ENCODE data around the gene SEMA6D.

Gene SEMA6D

DNA sequence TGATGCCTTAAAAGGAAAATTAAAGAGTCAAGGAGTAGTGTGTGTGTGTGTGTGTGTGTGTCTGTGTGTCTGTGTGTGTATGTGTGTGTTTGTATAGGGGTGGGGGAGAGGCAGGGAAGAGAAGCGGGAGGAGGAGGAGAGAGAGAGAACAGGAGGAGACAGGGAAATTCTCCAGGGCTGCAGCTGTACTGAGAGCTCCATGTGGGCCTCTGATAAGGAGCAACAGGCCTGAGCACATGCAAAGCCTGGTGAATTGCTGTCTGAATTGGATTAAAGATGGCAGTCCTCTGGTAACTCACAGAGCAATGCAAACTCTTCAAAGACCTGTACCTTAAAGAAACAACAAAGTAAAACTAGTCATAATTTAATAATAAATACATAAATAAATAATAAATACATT is 70.6 kb downstream of the SEMA6D start:
- H3K27me3 ChIP-seq (ENCODE audit: insufficient read depth, low read length, poor library complexity): no peaks in the 10 kb centered on the region
- H3K27ac ChIP-seq (ENCODE audit: low read length): no peak overlapping the region
- H4K20me1 ChIP-seq (ENCODE audit: insufficient read depth, low read length): no peaks in the 10 kb centered on the region
- no peaks in the 10 kb centered on the region for H3K9me3 ChIP-seq (ENCODE audit: insufficient read depth, low read length, severe bottlenecking)
- H3K4me1 ChIP-seq (ENCODE audit: insufficient read depth, low read length): no peaks in the 10 kb centered on the region
- no peaks in the 10 kb centered on the region for H3K36me3 ChIP-seq (ENCODE audit: insufficient read depth, low read length)
- no peak overlapping the region for H3K4me2 ChIP-seq (ENCODE audit: insufficient read depth, low read length)
- no peak overlapping the region for H2AFZ ChIP-seq (ENCODE audit: low read depth, low read length)
- DNase-seq (no peak), ATAC-seq (ENCODE audit: insufficient read depth, low read depth) (no peak)
- H3K79me2 ChIP-seq (ENCODE audit: insufficient read depth, low read length): no peaks in the 10 kb centered on the region
- no peak for TF ChIP-seq EZH2 (IDR thresholded peaks at IDR 0.05; ENCODE audit: borderline replicate concordance, low read depth, low read length, severe bottlenecking)
- TF ChIP-seq, protein P1, sequence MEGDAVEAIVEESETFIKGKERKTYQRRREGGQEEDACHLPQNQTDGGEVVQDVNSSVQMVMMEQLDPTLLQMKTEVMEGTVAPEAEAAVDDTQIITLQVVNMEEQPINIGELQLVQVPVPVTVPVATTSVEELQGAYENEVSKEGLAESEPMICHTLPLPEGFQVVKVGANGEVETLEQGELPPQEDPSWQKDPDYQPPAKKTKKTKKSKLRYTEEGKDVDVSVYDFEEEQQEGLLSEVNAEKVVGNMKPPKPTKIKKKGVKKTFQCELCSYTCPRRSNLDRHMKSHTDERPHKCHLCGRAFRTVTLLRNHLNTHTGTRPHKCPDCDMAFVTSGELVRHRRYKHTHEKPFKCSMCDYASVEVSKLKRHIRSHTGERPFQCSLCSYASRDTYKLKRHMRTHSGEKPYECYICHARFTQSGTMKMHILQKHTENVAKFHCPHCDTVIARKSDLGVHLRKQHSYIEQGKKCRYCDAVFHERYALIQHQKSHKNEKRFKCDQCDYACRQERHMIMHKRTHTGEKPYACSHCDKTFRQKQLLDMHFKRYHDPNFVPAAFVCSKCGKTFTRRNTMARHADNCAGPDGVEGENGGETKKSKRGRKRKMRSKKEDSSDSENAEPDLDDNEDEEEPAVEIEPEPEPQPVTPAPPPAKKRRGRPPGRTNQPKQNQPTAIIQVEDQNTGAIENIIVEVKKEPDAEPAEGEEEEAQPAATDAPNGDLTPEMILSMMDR (IDR thresholded peaks at IDR 0.05; ENCODE audit: borderline replicate concordance, extremely low read depth, low read length, poor library complexity, severe bottlenecking): no peak
- no peak overlapping the region for H3K9ac ChIP-seq (ENCODE audit: low read depth, low read length)
- H3K4me3 ChIP-seq (ENCODE audit: low read depth in 1 of 2, low read length in 2 of 2): no peak overlapping the region

- H3K36me3 ChIP-seq (ENCODE audit: insufficient read depth, low read length): no peaks in the 10 kb centered on the region
- no peak overlapping the region for H3K4me3 ChIP-seq (ENCODE audit: low read depth in 1 of 2, low read length in 2 of 2)
- H3K79me2 ChIP-seq (ENCODE audit: insufficient read depth, low read length): no peaks in the 10 kb centered on the region
- no peaks in the 10 kb centered on the region for H4K20me1 ChIP-seq (ENCODE audit: insufficient read depth, low read length)
- no peaks in the 10 kb centered on the region for H3K27me3 ChIP-seq (ENCODE audit: insufficient read depth, low read length, poor library complexity)
- no peaks in the 10 kb centered on the region for H3K9me3 ChIP-seq (ENCODE audit: insufficient read depth, low read length, severe bottlenecking)
- no peaks in the 10 kb centered on the region for H3K4me1 ChIP-seq (ENCODE audit: insufficient read depth, low read length)
- no peak for ATAC-seq (ENCODE audit: insufficient read depth, low read depth)
- H2AFZ ChIP-seq (ENCODE audit: low read depth, low read length): no peak overlapping the region
- no peak overlapping the region for H3K4me2 ChIP-seq (ENCODE audit: insufficient read depth, low read length)
- no peak for DNase-seq
- no peak overlapping the region for H3K9ac ChIP-seq (ENCODE audit: low read depth, low read length)
- no peak for TF ChIP-seq EZH2 (IDR thresholded peaks at IDR 0.05; ENCODE audit: borderline replicate concordance, low read depth, low read length, severe bottlenecking)
- TF ChIP-seq, protein P1 (IDR thresholded peaks at IDR 0.05; ENCODE audit: borderline replicate concordance, extremely low read depth, low read length, poor library complexity, severe bottlenecking): no peak
- no peak overlapping the region for H3K27ac ChIP-seq (ENCODE audit: low read length)
Observed at GRCh38 chr15:47788685-47789084, 71.4 kb downstream of the SEMA6D start.

GRCh38 chr15:47791161-47791560 is 73.9 kb downstream of the SEMA6D start:
- Histone ChIP-seq H4K20me1 (ENCODE audit: insufficient read depth, low read length) (no peaks in the 10 kb centered on the region), H3K4me3 (ENCODE audit: low read depth in 1 of 2, low read length in 2 of 2) (no peak overlapping the region), H3K79me2 (ENCODE audit: insufficient read depth, low read length) (no peaks in the 10 kb centered on the region), H3K4me2 (ENCODE audit: insufficient read depth, low read length) (no peak overlapping the region), H2AFZ (ENCODE audit: low read depth, low read length) (no peak overlapping the region), H3K27me3 (ENCODE audit: insufficient read depth, low read length, poor library complexity) (no peaks in the 10 kb centered on the region), H3K36me3 (ENCODE audit: insufficient read depth, low read length) (no peaks in the 10 kb centered on the region), H3K4me1 (ENCODE audit: insufficient read depth, low read length) (no peaks in the 10 kb centered on the region), H3K9me3 (ENCODE audit: insufficient read depth, low read length, severe bottlenecking) (no peaks in the 10 kb centered on the region), H3K27ac (ENCODE audit: low read length) (no peak overlapping the region), H3K9ac (ENCODE audit: low read depth, low read length) (no peak overlapping the region)
- DNase-seq (no peak), ATAC-seq (ENCODE audit: insufficient read depth, low read depth) (no peak)
- TF ChIP-seq EZH2 (IDR thresholded peaks at IDR 0.05; ENCODE audit: borderline replicate concordance, low read depth, low read length, severe bottlenecking): no peak

GRCh38 chr15:47792231-47792630 is 74.9 kb downstream of the SEMA6D start:
- no peaks in the 10 kb centered on the region for H3K36me3 ChIP-seq (ENCODE audit: insufficient read depth, low read length)
- H3K9me3 ChIP-seq (ENCODE audit: insufficient read depth, low read length, severe bottlenecking): no peaks in the 10 kb centered on the region
- H3K4me2 ChIP-seq (ENCODE audit: insufficient read depth, low read length): no peak overlapping the region
- H3K4me1 ChIP-seq (ENCODE audit: insufficient read depth, low read length): no peaks in the 10 kb centered on the region
- H3K4me3 ChIP-seq (ENCODE audit: low read depth in 1 of 2, low read length in 2 of 2): no peak overlapping the region
- H3K27me3 ChIP-seq (ENCODE audit: insufficient read depth, low read length, poor library complexity): no peaks in the 10 kb centered on the region
- DNase-seq (no peak), ATAC-seq (ENCODE audit: insufficient read depth, low read depth) (no peak)
- H3K9ac ChIP-seq (ENCODE audit: low read depth, low read length): no peak overlapping the region
- no peaks in the 10 kb centered on the region for H3K79me2 ChIP-seq (ENCODE audit: insufficient read depth, low read length)
- no peak overlapping the region for H3K27ac ChIP-seq (ENCODE audit: low read length)
- H4K20me1 ChIP-seq (ENCODE audit: insufficient read depth, low read length): no peaks in the 10 kb centered on the region
- no peak for TF ChIP-seq EZH2 (IDR thresholded peaks at IDR 0.05; ENCODE audit: borderline replicate concordance, low read depth, low read length, severe bottlenecking)
- TF ChIP-seq, protein P1 (IDR thresholded peaks at IDR 0.05; ENCODE audit: borderline replicate concordance, extremely low read depth, low read length, poor library complexity, severe bottlenecking): no peak
- H2AFZ ChIP-seq (ENCODE audit: low read depth, low read length): no peak overlapping the region

Data from DND-41 (cell line).